NCI-H2081 treated with DMSO at 0.1 percent for 48 hours (cell line): Measurements from ENCODE around the gene SPDYE3.
"Not testable (repeated sequence)": the region's sequence is repeated elsewhere in the genome, so short reads cannot be mapped to it uniquely, and the experiment has no call there.

Experiments
- DNase-seq: peaks from one replicate; lab custom pipeline; 2025; lab: John Stamatoyannopoulos, UW

The SPDYE3 gene

DNA sequence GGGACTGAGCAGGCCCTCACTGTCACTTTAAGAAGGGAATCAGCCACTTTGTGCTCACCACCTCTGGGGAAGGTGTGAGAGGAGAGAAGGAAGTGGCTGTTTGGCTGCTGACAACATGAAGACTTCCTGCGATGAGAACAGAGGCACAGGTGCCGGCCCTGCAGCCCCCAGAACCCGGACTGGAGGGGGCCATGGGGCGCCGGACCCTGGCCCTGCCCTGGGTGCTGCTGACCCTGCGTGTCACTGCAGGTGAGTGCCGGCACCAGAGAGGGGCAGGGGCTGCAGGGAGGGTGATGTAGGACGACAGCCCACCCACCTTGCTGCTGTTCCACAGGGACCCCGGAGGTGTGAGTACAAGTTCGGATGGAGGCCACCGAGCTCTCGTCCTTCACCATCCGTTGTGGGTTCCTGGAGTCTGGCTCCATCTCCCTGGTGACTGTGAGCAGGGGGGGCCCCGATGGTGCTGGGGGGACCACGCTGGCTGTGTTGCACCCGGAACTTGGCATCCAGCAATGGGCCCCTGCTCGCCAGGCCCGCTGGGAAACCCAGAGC, 44.8 kb downstream of the SPDYE3 start:
- DNase-seq: not testable (repeated sequence)

DNA sequence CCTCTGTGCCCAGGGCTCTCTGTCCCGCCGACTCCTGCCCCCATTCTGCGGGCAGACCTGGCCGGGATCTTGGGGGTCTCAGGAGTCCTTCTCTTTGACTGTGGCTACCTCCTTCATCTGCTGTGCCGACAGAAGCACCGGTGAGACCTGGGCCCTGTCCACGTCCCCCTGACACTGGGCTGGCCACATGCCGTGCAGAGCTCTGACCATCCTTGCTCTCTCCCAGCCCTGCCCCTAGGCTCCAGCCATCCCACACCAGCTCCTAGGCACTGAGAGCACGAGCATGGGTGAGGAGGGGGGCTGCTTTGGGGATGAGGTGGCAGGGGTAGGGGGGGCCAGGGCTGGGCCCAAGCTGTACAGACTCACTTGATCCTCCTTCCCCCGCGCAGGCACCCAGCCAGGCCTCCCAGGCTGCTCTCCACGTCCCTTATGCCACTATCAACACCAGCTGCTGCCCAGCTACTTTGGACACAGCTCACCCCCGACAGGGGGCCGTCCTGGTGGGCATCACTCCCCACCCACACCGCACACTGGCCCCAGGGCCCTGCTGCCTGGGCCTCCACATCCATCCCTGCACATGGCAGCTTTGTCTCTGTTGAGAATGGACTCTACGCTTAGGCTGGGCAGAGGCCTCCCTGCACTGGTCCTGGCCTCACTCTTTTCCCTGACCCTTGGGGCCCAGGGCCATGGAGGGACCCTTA, 45.6 kb downstream of the SPDYE3 start:
- DNase-seq: no peak

DNA sequence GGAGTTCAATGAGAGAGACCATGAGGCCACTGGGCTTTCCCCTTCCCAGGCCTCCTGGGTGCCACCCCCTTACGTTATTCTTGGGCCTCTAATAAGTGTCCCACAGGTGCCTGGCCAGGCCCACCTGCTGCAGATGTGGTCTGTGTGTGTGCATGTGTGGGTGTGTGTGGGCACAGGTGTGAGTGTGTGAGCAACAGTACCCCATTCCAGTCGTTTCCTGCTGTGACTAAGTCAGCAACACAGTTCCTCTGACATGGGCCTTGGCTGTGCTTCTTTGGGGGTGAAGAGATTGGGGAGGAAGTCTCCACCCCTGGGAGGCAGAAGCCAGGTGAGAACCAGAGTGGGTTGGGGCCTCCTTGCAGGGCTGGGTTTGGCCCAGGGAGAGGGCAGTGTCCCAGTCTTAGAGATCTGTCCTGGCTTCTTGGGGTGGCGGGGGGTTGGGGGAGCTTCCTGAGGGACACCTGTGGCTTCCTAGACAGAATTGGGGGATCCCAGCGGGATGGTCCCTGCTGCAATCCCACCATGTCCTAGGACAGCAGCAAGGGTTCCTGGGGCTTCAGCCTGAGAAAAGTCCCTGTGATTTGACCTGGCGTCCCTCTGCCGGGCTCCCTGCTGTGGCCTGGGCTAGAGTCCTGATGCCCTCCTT, 46.3 kb downstream of the SPDYE3 start:
- no peak for DNase-seq

DNA sequence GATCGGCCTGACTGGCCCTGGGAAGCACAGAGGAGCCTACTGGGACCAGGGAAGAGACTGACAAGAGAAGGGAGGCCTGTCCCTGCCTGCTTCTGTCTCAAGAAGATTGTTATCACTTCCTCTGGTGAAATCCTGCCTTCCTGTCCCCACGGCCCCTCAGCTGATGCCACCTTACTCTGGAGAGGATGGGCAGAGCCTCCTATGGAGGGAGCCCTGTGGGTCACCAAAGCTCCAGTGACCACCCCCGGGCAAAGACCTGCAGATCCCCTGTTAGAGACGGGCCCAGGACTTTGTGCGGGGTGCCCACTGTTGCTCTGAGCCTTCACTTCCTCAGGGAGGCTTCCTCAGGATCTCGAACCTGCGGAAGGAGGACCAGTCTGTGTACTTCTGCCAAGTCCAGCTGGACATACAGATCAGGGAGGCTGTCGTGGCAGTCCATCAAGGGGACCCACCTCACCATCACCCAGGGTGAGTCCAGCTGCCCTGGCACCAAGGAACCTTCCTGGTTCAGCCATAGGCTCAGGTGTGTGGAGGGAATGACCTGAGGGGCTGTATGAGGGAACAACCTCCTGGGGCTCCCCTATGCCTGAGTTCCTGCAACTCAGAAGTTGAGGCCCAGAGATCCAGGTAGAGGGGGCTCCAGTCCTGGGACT, 49.0 kb downstream of the SPDYE3 start:
- DNase-seq: no peak

DNA sequence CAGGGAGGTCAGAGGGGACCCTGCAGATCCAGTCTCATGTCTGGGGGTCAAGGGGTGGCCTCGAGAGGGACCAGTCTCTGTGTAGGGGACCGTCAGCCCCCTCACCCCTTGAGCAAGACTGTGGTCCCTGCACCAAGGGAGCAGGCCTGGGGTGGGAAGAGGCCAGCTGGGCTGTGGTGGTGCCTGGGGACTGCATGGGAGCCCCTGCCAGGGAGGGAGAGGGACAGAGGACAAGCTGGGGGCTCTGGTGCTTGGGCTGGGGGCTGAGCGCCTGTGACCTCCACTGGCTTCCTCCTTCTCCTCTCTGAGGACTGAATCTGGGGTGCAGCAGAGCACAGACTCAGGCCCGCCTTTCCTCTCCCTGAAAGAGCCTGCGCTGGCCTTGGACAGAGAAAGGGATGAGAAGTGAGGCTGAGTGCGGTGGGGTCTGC, 49.6 kb downstream of the SPDYE3 start:
- DNase-seq: no peak

DNA sequence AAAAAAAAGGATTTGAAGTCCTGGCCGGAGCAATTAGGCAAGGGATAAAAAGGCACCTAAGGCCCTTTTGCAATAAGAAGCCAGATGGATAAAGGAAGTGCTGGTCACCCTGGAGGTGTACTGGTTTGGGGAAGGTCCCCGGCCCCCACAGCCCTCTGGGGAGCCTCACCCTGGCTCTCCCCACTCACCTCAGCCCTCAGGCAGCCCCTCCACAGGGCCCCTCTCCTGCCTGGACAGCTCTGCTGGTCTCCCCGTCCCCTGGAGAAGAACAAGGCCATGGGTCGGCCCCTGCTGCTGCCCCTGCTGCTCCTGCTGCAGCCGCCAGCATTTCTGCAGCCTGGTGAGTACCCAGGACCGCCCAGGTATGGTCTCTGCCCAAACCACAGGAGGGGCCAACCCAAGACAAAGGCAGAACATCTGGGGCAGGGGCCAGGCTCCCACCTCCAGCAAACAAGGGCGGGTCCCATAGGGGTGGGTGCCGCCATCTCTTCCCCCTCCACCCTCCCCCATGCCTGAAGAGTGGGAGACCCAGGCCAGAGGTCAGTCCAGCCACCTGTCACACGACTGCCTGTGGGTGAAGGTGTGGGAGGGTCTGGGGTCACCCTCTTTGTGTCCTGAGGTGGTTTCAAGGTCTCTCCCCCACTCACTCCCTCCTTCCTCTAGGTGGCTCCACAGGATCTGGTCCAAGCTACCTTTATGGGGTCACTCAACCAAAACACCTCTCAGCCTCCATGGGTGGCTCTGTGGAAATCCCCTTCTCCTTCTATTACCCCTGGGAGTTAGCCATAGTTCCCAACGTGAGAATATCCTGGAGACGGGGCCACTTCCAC, 50.7 kb downstream of the SPDYE3 start, which contains the start of gene PILRB:
Gene PILRB, plus strand, starts transcription at position 91 of the 830 bp plus-strand sequence. Its CDS starts 186 bp downstream, at position 277.
- DNase-seq: no peak

DNA sequence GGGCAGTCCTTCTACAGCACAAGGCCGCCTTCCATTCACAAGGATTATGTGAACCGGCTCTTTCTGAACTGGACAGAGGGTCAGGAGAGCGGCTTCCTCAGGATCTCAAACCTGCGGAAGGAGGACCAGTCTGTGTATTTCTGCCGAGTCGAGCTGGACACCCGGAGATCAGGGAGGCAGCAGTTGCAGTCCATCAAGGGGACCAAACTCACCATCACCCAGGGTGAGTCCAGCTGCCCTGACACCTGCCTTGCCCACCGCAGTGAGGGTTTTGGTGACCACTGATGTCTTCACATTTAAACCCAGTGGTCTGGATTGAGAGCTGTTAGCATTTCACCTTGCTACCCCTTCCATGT, 51.3 kb downstream of the SPDYE3 start:
- no peak for DNase-seq

DNA sequence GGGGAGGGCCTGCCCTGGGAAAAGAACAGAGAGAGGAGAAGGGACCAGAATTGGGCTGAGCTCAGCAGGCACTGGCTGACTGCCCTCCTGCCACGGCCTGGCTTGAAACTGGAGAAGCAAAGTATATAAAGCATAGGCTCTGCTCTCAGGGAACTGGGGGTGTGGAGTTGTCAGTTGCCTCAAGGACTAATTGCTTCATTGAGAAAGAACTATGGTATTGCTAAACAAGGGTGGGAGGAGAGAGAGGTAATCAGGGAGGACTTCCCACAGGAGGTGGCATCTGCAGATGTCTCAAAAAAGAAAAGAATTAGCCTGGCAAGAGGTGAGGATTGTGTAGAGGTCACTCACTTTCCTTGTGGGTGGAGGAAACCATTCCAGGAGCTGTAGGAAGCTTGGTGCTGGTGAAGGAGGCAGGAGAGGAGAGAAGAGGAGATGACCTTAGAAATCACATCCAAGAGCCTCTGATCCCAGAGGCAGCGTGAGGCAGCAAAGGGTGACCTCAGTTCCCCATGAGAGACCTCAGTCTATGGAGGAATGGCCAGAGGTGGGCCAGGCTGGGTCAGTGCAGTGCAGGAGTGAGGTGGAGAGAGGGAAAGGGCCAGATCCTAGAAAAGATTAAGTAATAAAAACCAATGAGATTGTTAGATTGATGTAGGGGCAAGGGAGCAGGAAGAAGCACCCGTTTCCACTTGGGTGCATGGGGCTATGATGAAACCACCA, 52.8 kb downstream of the SPDYE3 start:
- DNase-seq: no peak

DNA sequence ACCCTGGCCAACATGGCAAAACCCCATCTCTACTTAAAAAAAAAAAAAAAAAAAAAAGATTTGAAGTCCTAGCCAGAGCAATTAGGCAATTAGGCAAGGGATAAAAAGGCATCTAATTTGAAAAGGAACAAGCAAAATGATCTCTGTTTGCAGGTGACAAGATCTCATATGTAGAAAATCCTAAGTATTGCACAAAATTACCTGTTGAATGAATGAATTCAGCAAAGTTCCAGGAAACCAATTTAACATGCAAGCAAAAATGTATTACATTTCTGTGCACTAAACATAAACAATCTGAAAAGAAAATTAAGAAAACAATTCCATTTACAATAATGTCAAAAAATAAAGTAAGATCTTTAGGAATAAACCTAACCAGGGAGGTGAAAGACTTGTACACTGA, 55.6 kb downstream of the SPDYE3 start:
- no peak for DNase-seq

DNA sequence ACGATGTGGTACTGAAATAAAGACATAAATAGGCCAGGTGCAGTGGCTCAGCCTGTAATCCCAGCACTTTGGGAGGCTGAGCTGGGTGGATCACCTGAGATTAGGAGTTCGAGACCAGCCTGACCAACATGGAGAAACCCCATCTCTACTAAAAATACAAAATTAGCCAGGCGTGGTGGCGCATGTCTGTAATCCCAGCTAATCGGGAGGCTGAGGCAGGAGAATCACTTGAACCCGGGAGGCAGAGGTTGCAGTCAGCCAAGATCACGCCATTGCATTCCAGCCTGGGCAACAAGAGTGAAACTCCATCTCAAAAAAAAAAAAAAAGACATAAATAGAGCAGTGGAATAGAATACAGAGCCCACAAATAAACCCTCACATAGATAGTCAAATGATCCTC, 56.3 kb downstream of the SPDYE3 start:
- DNase-seq: not testable (repeated sequence)

DNA sequence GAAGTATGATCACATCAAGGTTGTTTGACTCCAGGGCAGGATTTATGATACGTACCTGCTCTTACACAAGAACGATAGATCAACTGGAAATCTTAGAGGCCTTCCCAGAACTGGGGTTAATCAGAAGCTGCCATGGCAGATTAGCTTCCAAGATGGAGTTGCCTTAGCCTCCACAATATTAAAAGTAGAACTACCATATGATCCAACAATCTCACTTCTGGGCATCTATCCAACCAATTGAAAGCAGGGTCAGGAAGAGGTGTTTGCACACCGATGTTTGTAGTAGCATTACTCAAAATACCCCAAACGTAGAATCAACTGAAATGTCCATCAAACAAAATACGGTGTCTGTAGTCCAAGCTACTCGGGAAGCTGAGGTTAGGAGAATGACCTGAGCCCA, 57.0 kb downstream of the SPDYE3 start:
- DNase-seq: no peak

DNA sequence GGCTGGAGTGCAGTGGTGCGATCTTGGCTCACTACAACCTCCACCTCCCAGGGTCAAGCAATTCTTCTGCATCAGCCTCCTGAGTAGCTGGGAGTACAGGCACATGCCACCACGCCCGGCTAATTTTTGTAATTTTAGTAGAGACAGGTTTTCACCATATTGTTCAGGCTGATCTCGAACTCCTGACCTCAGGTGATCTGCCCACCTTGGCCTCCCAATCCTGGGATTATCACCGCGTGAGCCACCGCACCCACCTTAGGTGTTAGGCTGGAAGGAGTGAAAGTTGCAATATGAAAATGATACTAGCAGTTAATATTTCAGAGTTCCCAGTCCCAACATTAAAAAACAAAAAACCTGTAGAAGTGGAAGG, 58.5 kb downstream of the SPDYE3 start:
- not testable (repeated sequence) for DNase-seq

DNA sequence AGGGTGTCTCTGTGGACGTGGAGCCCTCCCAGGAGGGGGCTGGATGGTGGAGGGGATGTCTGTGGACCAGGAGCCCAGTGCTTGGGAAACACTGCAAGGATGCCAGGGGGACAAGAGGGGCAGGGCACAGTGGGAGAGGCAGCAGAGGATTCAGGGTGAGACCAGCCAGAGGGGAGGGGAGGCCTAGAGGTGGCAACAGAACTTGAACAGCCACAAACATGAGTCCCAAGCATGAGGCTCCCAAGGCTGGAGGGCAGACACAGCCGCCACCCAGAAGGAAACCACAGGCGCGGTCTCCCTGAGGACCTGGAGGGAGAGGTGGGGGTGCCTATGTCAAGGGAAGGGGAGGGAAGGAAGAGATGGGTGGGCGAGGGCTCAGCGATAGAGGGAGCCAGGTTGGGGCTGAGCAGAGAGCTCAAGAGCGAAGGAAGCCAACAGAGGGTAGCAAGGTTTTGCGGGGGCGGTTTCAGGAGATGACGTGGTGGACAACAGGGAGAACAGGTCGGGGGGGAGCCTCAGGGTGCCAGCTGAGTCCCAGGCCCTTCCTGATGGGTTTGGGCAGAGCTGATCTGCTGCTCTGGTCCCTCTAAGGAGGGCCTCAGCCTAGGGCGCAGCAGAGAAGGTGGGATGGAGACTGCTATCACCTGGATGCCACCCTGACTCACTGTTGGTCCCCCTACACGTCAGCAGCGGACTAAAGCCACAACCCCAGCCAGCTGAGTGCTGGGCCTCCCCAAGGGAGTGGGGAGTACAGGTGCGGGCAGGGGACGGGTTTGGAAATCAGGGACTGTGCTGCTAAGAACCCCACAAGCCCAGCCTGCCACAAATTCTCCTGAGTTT, 59.1 kb downstream of the SPDYE3 start:
- no peak for DNase-seq

DNA sequence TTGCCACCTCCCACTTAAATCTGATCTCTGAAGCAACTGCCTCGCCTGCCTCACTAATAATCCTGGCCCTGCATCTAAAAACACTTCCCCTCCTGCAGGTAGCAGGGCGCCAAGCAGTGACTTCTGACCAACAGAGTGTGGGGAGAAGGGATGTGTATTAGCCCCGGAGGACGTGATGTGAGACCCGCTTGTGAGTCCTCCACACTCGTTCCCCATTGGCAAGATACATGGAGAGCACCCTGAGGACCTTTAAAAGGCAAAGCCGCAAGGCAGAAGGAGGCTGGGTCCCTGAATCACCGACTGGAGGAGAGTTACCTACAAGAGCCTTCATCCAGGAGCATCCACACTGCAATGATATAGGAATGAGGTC, 59.7 kb downstream of the SPDYE3 start:
- no peak for DNase-seq

DNA sequence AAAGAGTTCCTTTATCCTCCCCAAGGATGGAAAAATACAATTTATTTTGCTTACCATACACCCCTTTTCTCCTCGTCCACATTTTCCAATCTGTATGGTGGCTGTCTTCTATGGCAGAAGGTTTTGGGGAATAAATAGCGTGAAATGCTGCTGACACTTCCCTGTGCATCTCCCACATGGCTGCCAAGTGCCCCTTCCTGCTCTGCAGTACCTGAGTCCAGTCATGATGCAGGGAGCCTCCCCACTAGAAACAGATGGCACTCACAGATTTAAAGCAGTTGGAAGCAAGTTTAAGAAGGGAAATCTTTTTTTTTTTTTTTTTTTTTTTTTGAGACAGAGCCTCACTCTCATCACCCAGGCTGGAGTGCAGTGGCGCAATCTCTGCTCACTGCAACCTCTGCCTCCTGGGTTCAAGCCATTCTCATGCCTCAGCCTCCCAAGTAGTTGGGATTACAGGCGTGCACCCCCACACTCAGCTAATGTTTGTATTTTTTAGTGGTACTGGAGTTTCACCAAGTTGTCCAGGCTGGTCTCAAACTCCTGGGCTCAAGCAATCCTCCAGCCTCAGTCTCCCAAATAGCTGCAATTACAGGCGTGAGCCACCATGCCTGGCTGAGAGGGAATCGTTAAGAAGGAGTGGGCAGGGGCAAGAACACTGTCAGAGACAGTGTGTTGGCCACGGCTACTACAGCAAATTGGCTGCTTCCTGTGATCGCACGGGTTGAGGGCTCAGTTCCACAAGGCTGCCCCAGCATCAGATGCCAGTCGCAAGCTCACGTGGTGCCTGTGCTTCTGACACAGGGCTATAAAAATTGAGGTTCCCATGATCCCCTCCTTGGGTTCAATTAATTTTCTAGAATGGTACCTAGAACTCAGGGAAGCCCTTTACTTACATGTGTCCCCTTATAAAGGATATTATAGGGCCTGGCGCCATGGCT, 60.4 kb downstream of the SPDYE3 start:
- no peak for DNase-seq

DNA sequence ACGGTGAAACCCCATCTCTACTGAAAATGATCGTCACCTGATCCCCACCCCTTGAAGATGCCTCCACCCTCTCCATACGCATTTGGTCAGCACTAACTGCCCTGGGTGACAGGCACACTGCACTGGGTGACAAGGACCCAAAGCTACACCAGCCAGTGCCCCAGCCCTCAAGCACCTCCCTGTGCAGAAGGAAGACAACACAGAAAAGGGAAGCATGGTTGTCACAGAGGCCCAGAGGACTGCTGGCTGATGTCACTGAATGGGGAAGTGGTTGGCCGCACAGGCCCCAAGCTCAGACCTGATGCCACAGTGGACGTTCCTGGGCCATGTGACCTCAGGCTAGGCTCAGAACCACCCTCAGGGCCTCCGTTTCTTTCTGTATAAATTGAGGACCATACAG, 61.6 kb downstream of the SPDYE3 start:
- DNase-seq: no peak

DNA sequence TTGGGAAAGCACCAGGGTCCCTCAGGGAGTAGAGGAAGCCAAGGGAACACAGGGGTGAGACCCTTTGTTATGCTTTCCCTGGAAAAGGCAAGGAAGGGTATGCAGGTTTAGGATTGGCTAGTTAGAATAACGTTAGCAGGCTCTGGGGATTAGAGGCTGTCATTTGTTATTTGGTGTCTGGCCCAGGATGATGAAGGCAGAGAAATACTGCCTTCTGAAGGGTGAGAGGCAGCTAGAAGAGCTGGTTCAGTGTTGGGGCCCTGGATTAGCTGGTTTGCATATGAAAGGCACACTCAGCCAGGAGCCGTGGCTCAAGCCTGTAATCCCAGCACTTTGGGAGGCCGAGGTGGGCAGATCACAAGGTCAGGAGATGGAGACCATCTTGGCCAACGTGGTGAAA, 62.8 kb downstream of the SPDYE3 start:
- no peak for DNase-seq

DNA sequence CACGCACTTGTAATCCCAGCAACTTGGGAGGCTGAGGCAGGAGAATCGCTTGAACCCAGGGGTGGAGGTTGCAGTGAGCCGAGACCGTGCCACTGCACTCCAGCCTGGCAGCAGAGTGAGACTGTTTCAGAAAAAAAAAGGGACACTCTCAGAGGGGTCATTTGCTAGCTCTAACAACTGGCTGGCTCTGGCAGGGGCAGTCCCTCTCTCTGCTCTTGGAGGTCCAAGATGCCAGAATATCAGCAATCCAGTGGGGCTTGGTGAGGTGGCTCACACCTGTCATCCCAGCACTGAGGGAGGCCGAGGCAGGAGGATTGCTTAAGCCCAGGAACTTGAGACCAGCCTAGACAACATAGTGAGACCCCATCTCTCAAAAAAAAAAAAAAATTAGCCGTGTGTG, 63.2 kb downstream of the SPDYE3 start:
- no peak for DNase-seq

DNA sequence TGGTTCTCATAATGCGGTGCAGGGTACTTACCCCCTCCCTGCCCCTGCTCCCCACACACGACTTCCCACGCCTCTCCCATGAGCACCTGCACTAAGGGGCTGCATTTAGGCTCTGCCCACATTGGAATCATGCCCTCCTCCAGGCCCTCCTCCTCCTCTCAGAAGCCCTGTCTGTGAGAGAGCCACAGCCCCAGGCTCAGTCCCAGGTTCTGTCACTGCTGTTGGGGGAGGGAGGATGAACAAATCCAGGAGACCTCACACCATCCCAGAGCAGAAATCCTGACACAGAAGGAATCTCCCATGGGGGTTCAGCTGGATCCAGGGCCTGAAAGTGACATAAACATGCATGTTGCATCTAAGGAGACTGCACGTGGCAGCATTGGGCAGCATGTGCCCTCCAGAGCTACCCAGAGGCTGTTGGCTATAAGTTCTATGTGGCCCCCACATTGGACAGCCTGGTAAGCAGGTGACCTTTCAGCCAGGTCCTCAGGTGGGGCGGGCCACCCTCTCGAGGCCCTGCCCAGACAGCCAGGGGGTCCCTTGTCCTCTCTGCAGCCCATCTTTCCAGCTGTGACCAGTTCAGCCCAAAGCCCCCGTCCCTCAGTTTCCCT, 64.2 kb downstream of the SPDYE3 start:
- no peak for DNase-seq
